ENCODE data around the gene SPAG16. TPM values are rescaled to one million over a fixed set of nuclear protein-coding genes. Genes with fewer than 3 reads are reported as not detected.

SPAG16 gene
- total and polyA plus RNA-seq, 8 donors: 11.1 to 47.4 (median 42.3) TPM

- H3K4me3 ChIP-seq: no peak overlapping the region
- no peaks in the 10 kb centered on the region for H3K27me3 ChIP-seq
- DNase-seq (no peak), ATAC-seq (no peak)
- no peak overlapping the region for H3K27ac ChIP-seq
- TF ChIP-seq CTCF (IDR thresholded peaks at IDR 0.05): no peak
- H3K4me1 ChIP-seq: no peaks in the 10 kb centered on the region
- no peaks in the 10 kb centered on the region for H3K36me3 ChIP-seq
- no peaks in the 10 kb centered on the region for H3K9me3 ChIP-seq
- intact Hi-C loops (cut with DNase I): no loop called here
Observed at GRCh38 chr2:214169736-214170135, 885.5 kb downstream of the SPAG16 start.

GRCh38 chr2:214174563-214174962 is 890.3 kb downstream of the SPAG16 start:
- no peak for ATAC-seq
- intact Hi-C loops (cut with DNase I): no loop called here
- no peak overlapping the region for H3K4me3 ChIP-seq

GRCh38 chr2:214180071-214180470 is 895.8 kb downstream of the SPAG16 start:
- no peak for DNase-seq
- Histone ChIP-seq H3K36me3 (no peaks in the 10 kb centered on the region), H3K4me3 (no peak overlapping the region), H3K9me3 (no peaks in the 10 kb centered on the region), H3K27ac (no peak overlapping the region), H3K4me1 (no peaks in the 10 kb centered on the region), H3K27me3 (no peaks in the 10 kb centered on the region)
- intact Hi-C loops (cut with DNase I): no loop called here
- no peak for TF ChIP-seq CTCF (IDR thresholded peaks at IDR 0.05)
- no peak for ATAC-seq

More at GRCh38 chr2:214174563-214174962, 890.3 kb downstream of the SPAG16 start:
- no peak for DNase-seq
- no peaks in the 10 kb centered on the region for H3K9me3 ChIP-seq
- TF ChIP-seq CTCF (IDR thresholded peaks at IDR 0.05): no peak
- H3K27ac ChIP-seq: no peak overlapping the region
- no peaks in the 10 kb centered on the region for H3K36me3 ChIP-seq
- H3K27me3 ChIP-seq: no peaks in the 10 kb centered on the region
- H3K4me1 ChIP-seq: no peaks in the 10 kb centered on the region

GRCh38 chr2:214180686-214181085 is 896.4 kb downstream of the SPAG16 start:
- Histone ChIP-seq H3K27me3 (no peaks in the 10 kb centered on the region), H3K4me1 (no peaks in the 10 kb centered on the region), H3K4me3 (no peak overlapping the region), H3K9me3 (no peaks in the 10 kb centered on the region), H3K36me3 (no peaks in the 10 kb centered on the region), H3K27ac (no peak overlapping the region)
- intact Hi-C loops (cut with DNase I): no loop called here
- TF ChIP-seq CTCF (IDR thresholded peaks at IDR 0.05): no peak
- no peak for ATAC-seq
- no peak for DNase-seq

- Histone ChIP-seq H3K4me1 (no peaks in the 10 kb centered on the region), H3K9me3 (no peaks in the 10 kb centered on the region), H3K27me3 (no peaks in the 10 kb centered on the region), H3K4me3 (no peak overlapping the region), H3K27ac (no peak overlapping the region), H3K36me3 (no peaks in the 10 kb centered on the region)
- ATAC-seq (no peak), DNase-seq (no peak)
- intact Hi-C loops (cut with DNase I): no loop called here
- no peak for TF ChIP-seq CTCF (IDR thresholded peaks at IDR 0.05)
Observed at GRCh38 chr2:214184461-214184860, 900.2 kb downstream of the SPAG16 start.
